IPS-NIHi7 (cell line): ENCODE results near the gene CITED4.

Source experiments
- DNase-seq: peaks from one replicate; pipeline ENCODE4 v3.0.0; 2012; ENCODE audit warnings: mixed read lengths; ENCODE audit errors: extremely low spot score

CITED4 gene

DNA sequence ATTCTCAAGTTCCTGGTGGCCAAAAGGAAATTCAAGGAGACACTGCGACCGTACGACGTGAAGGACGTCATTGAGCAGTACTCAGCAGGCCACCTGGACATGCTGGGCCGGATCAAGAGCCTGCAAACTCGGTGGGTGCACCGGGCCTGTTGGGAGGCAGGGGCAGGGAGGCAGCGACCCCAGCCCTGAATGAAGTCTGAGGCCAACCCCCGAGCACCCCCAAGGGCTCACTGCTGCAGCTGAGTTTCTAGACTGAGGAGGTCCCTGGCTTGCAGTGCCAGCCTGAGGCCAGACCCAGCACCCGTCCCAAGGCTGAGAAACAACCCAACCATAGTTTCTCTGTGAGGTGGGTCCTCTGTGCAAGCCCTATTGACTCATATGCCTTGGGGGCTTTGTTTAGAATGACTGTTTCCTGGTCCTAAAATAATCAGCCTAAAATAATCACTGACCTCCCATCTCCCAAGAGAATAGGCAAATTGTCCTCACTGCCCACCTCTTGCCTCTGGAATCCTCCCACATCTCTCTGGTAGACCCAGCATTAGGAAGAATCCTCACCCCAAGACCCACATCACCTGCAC lies 27.1 kb downstream of the CITED4 start:
- no peak for DNase-seq

DNA sequence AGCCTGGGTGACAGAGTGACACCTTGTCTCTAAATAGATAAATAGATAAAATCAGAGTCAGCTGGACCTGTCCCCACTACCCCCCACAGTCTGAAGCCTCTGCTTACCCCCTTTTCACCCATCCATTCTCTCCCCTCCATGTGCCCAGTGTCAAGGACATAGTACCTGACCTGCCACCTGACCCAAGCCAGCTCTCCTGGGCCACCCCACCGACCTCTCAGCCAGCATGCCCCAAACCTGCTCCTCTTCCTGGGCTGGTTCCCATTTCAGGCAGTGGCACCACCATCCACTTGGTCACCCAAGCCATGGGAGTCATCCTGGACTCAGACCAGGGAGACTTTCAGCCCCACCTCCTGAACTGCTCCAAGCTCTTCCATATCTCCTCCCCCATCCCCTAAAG lies 28.2 kb downstream of the CITED4 start:
- DNase-seq = no peak

DNA sequence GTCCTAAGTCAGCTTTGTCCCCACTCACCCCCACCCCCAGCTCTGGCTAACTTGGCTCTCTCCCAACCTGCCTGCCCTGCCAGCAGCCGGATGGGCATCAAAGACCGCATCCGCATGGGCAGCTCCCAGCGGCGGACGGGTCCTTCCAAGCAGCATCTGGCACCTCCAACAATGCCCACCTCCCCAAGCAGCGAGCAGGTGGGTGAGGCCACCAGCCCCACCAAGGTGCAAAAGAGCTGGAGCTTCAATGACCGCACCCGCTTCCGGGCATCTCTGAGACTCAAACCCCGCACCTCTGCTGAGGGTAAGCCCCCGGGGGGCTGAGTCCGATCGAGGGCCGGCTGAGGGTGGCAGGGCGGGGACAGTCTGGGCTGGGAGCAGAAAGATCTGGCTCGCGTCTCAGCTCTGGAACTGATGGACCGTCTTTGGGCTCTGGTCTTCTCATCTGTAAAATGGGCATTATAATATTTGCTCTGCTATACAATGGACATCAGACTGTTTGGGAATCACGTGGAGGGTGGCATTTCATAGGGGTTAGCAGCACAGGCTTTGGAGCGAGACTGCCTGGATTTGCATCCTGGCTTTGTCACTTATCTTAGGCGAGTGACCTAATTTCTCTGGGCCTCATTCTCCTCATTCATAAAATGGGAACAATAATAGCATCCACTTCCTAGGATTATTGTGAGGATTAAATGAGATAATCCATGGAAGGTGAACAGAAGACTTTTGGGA lies 31.0 kb downstream of the CITED4 start:
- no peak for DNase-seq

DNA sequence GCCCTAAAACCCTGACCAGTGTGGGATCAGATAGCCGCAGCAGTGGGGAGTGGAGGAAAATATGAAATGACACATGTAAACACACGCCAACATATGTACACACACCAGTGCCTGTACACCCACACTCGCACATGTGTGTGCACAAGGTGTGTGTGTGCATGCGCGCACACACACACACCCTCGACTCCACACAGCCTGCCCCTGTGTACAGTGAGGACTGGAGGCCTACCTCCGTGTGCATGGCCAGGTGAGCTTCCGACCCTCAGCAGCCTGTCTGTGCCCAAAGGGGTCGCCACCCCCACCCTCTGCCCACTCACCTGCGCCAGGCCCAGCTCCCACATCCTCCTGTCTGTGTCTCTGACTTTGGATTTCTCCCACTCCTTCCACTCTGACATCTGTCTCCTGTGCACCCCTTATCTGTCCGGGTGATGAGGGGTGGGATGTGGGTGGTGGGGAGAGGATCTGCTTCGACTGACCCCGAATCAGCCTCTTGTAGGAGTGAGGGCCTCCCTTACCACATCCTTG lies 31.7 kb downstream of the CITED4 start:
- DNase-seq = no peak

DNA sequence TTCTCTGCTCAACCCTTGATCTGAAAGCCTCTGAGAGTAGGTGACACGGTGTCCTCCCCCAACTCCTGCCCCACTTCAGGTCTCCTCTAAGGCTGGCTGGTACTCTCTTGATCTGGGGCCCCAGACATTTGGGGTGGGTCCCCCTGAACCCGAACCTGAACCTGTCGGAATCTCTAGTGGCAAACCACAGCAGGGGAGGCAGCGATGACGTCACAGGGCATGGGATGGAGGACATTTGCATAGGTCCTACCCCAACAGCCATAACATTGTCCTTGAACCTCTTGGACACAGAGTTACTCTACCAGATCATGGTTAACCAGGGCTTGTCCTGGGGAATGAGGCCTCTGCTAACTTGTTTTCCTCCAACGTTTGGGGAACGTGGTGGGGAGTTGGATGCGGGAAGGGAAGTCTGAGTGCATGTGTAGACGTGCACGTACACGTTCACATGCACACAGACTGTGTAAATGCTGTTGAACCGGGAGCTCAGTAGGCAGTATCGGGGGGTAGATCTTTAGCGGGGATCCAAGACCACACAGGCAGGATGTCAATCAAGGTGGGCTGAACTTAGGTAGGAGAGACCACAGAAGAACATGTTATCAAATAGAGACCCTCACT lies 32.4 kb downstream of the CITED4 start:
- no peak for DNase-seq

DNA sequence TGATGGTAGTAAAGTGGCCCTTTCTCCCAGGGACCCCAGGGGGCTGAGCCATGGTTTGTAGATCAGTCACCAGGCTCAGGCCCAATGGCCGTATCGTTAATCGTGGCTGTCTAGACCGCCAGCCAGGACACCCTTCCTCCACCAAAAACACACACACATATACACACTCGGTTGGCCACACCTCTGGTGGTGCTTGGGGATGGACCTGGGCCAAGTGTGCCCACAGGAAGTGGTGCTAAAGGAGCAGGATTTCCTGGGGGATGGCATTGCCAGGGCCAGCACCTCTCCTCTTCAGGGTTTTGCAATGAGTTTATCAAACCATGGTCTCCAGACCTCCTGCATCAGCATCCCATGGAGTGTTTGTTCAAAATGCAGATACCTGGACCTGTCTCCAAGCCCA lies 36.2 kb downstream of the CITED4 start:
- DNase-seq = no peak

DNA sequence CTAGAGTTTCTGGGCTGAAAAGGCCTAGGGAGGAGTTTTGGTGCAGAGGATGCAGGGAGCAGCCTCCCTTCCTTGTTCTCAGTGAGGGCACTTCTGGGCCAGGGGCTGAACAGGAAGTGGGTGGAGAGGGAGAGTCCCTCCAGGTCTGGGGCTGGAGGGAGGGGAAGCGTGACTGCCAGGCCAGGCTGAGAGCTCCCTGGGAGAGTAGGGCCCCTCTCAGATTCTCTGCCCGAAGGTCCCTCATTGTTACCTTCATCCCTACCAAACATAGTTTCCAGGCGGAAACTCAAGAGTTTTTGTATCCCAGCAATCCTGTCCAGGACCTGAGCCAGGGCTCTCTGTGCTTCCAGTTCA lies 36.8 kb downstream of the CITED4 start:
- peak; percentile 63 for DNase-seq

DNA sequence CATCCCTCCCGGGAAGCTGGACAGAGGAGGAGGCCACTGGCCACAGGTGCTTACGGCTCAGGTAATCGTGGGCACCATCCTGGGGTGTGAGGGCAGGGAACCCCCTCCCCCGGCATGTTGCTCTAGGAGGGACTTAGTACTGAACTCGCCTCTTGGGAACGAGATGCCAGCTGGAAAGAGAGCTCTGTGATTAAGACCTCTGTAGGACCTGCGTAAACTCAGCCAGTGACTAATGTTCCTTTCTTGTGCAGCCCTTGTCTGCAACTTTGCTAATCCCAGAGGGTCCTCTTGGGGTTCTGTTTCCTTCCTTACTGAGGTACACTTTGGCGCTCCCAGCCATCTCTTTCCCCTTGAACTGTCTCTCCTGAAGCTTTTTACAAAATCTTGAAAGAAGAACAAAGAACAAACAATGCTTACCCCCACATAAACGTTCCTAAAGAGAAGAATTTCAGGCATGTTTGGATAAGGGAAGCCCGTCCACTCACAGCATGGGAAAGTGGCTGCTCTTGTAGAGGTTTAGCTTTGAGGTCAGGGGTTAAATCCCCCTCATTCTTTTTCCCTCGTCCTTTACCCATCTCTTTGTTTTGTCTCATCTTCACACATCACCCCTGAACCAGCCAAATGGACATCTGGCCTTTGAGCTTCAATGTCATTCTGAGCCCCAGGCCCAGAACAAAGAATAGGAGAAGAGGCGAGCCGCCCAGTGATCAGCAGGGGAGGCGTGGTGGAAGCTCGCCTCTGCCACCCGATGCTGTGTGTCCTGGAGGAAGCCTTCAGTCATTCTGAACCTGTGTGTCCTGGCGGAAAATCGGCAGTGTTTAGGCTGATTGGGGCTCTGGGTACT lies 37.4 kb downstream of the CITED4 start:
- DNase-seq = no peak

DNA sequence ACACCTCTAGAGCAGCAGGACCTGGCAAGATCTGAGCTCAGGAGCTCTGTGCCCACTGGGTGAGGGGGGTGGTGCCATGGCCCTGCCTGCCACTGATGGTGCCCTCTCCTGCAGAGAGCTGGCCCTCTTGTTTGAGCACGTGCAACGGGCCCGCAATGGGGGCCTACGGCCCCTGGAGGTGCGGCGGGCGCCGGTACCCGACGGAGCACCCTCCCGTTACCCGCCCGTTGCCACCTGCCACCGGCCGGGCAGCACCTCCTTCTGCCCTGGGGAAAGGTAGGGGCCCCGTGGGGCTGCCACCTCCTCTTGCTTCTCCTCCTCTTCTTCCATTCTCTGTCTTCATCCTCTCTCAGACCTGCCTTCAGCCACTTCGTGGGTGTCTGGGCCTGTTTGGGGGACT lies 38.2 kb downstream of the CITED4 start:
- no peak for DNase-seq

DNA sequence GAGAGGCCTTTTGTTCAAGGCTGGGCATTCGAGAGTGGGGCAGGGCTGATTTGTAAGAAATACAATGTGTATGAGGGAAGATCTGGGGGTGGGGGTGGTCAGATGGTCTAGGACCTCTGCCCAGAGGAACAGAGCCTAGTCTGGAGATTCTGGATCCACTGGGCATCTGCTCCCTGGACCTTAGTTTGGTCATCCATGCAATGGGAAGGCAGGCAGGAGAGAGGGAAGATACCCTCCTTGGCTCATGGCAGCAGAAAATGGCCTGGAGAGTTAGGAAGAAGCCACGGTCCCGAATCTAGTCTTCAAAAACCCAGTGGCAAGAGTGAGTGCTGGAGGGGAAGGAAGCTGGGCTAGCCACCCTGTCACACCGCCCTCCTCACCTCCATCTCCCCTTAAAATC lies 38.8 kb downstream of the CITED4 start:
- no peak for DNase-seq

DNA sequence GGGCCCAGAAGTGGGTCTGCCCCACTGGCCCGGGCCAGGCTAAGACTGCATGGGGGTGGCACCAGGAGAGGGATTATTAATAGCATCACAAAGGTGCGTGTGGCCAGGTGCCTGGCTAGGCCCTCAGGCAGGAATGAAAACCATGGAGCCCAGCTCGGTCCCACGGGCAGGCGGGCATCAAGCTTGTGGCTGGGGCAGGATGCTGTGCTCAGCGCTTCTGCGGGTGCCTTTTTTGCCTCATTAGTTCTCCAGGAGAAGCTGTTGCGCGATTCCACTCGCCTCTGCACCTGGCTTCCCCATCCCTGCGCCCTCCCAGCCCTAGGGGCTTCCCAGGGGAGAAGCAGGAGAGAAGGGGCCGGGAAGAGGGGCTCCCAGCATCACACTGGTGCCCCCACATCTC lies 39.3 kb downstream of the CITED4 start:
- DNase-seq = no peak

DNA sequence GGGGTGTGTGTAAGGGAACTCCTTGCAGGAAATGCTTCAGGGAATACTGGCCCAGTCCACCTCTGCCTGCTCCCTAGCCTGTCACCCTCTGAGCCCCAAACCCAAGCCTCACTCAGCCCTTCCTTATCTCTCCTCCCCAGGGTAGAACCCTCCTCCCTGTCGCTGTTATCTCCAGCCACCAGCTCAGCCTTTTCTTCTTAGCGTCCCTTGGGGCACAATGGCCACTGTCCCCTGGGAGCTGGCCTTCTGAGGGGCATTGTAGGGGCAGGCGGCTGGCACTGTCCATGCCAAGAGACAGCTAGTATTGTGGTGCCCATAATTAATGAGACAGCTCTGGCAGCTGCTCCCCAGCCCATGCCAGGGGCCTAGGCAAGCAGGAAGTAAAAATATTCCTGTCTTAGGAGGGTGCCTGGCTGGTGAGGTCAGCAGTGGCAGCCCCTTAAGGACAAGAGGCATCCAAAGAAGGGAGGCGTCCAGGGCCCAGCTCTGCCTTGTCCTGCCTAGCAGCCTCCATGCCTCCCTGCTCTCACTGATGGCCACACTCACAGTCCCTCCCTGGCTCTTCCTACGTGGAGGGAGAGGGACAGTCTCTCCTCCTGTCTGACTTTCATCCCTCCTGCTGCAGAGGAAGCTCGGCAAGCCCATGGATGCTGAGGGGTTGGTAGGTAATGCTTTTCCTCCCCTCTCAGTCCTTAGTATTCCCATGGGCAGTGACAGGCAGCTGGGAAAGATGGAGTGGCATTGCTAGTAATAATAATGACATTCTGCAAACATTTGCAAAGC lies 41.1 kb downstream of the CITED4 start:
- DNase-seq = no peak

DNA sequence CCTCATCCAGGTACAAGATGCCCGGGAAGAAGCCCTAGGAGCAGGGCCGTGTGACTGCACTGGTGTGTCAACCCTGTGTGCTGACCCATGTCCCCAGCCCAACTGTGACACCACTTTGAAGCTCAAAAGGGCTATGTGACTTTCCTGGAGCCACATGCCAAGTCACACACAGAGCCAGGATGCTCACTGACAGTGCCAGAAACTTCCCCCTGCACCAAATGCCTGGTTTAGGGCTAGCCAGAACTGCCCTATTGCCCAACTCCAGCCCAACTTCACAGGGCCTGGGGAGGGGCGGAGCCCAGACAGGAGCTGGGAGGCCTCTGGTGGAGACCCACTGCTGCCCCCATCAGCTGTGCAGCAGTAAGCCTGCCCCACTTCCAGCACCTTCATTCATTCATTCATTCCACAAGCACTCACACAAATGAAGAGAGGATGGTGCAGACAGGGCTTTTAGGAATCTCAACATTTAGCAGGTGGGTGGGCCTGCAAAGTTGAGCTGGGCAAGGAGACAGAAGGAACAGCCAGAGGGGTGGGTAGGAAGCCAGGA lies 41.8 kb downstream of the CITED4 start:
- peak; percentile 65 for DNase-seq

DNA sequence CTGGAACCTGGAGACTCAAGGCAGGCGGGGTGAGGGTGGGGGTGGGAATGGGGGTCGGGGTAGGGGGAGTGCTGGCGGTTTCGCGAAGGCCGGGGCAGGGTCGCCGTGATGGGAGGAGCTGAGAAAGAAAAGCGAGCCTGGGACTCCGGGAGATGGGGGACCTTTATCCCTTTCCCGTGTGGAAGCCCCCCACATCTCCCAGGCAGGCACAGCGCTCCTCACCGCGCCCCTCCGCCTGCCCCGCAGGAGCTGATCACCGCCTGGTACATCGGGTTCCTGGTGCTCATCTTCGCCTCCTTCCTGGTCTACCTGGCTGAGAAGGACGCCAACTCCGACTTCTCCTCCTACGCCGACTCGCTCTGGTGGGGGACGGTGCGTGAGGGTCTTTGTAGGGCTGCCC lies 43.1 kb downstream of the CITED4 start:
- no peak for DNase-seq

DNA sequence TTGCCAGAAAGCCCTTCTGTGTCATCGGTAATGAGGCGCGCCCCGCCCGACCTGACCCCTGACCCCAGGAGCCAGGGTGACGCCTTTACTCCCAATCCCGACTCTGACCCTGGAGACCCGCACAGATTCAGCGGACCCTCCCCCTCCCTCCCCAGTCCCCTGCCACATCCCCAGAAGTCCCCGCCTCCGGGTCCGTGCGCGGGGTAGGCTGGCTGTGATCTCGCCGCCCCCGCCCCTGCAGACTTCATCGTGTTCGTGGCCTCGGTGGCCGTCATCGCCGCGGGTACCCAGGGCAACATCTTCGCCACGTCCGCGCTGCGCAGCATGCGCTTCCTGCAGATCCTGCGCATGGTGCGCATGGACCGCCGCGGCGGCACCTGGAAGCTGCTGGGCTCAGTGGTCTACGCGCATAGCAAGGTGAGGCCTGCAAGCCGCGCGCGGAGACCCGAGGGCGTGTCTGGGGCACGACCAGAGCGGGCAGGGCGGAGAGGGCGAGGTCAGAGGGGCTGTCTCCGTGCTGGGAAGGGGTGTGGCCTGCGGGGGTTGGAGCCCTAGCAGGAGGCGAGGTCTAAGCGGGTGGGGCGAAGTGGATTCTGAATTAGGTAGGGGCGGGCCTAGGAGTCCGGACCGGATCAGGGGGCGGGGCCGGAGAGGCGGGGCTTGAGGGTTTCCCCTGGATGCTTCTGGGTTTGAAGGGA lies 43.8 kb downstream of the CITED4 start:
- DNase-seq = peak; percentile 95

DNA sequence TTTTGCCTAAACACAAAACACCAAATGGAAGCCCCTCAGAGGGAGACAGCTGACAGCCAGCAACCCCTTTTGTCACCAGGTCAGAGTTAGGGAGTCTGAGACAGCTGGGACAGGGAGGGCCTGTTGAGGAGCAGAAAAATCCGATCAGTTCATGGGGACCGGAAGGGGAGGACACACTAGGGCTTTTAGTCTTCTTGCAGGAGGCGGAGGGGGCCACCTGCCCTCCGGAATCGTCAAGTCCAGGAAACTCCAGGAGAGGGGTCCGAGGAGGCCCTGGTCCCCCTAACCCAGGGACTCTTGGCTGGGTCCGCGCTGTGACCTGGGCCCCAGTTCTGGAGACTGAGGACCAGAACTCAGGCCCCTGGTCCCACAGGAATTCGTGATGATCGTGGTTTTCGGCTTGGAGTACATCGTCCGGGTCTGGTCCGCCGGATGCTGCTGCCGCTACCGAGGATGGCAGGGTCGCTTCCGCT lies 44.3 kb downstream of the CITED4 start:
- DNase-seq = no peak

DNA sequence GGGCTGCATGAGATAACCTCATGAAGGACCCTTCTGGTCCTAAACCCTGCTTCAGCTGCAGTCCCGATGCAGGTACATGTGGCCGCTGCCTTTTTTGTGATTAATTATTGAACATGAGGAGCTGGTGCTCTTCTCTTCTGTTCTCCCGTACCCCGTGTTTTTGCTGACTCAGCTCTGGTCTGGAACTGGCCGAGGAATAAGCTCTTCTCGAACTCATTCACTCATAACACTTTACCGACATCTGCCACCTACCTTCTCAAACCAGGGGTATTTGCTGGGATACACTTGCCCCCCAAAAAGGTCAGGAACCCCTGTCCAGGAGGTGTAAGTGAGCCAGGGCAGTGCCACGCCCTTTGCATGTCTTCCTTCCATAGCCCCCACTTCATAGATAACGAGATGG lies 46.7 kb downstream of the CITED4 start:
- no peak for DNase-seq
